CD4-positive, alpha-beta memory T cell (primary cell): Measurements from ENCODE around the gene RPUSD4. TPM values are rescaled to one million over a fixed set of nuclear protein-coding genes. Genes with fewer than 3 reads are reported as not detected.

Experiments used
- CTCF ChIA-PET: fragments of 350-600 bp; sonication (Branson Sonifier 250); formaldehyde crosslinking; loops from one replicate; lab custom pipeline; 2021; ENCODE audit warnings: inconsistent platforms; ENCODE audit not compliant: partially characterized antibody; lab: Charles Lee
- POLR2A ChIA-PET: fragments of 350-600 bp; sonication (Branson Sonifier 250); formaldehyde crosslinking; loops from one replicate; lab custom pipeline; 2021; ENCODE audit not compliant: partially characterized antibody; lab: Charles Lee
- DNase-seq, 5 donors: peaks; one replicate each; pipeline versions ENCODE4 v3.0.0 to v3.0.0-alpha.2; 2020 to 2022; ENCODE audit warnings: mixed read lengths in 1 of 5
- H3K27ac ChIP-seq: one replicate; pipeline ENCODE4 v1.7.0; 2013; ENCODE audit warnings: low read depth, low read length
- H3K27me3 ChIP-seq: 2 replicates; pipeline ENCODE4 v1.7.0; 2013; ENCODE audit warnings: mild to moderate bottlenecking, low read length, moderate library complexity; ENCODE audit not compliant: insufficient read depth
- H3K36me3 ChIP-seq: 2 replicates; pipeline ENCODE4 v1.7.0; 2013; ENCODE audit warnings: mild to moderate bottlenecking, low read length, moderate library complexity; ENCODE audit not compliant: insufficient read depth
- H3K4me1 ChIP-seq: 2 replicates; pipeline ENCODE4 v1.7.0; 2013; ENCODE audit warnings: mild to moderate bottlenecking, low read length, moderate library complexity; ENCODE audit not compliant: insufficient read depth
- H3K4me3 ChIP-seq, 2 donors: one replicate each; pipeline ENCODE4 v1.7.0; 2013; ENCODE audit warnings: low read length in 2 of 2, mild to moderate bottlenecking in 1 of 2
- H3K9me3 ChIP-seq, 2 donors: one replicate each; pipeline ENCODE4 v1.7.0; 2013; ENCODE audit warnings: low read length in 2 of 2, control low read depth in 1 of 2; ENCODE audit not compliant: control insufficient read depth in 1 of 2
- H3K27ac Mint-ChIP-seq, 7 donors: one replicate each; pipeline ENCODE4 v1.8.0; 2020 to 2021; ENCODE audit warnings: mixed read lengths in 7 of 7, mild to moderate bottlenecking in 6 of 7, inconsistent platforms in 3 of 7, moderate library complexity in 3 of 7
- H3K27me3 Mint-ChIP-seq, 2 donors: one replicate each; pipeline ENCODE4 v1.8.0; 2020 to 2021; ENCODE audit warnings: mixed read lengths in 2 of 2
- H3K36me3 Mint-ChIP-seq, 2 donors: one replicate each; pipeline ENCODE4 v1.8.0; 2020 to 2021; ENCODE audit warnings: mixed read lengths in 2 of 2, inconsistent platforms in 1 of 2, mild to moderate bottlenecking in 1 of 2
- H3K4me1 Mint-ChIP-seq, 4 donors: one replicate each; pipeline ENCODE4 v1.8.0; 2020 to 2021; ENCODE audit warnings: mixed read lengths in 4 of 4, mild to moderate bottlenecking in 1 of 4
- H3K4me3 Mint-ChIP-seq, 8 donors: one replicate each; pipeline ENCODE4 v1.8.0; 2020 to 2021; ENCODE audit warnings: mixed read lengths in 8 of 8, mild to moderate bottlenecking in 7 of 8, moderate library complexity in 6 of 8, inconsistent platforms in 3 of 8
- H3K9me3 Mint-ChIP-seq, 8 donors: one replicate each; pipeline ENCODE4 v1.8.0; 2020 to 2021; ENCODE audit warnings: mixed read lengths in 8 of 8, mild to moderate bottlenecking in 5 of 8, inconsistent platforms in 3 of 8, moderate library complexity in 1 of 8
- intact Hi-C: fragments of 100-400 bp; cut with micrococcal nuclease; formaldehyde crosslinking; loops from one replicate; pipeline ENCODE4 v1.15.1; 2023
- polyA plus RNA-seq, 2 donors: library from polyadenylated mRNA; unstranded; fragments of 300-500 nt; fragmentation: Illumina TruSeq; gene quantifications; one replicate each; pipeline ENCODE4 v1.2.3, GENCODE V29; 2021
- total RNA-seq, 2 experiments: library from RNA; stranded (reverse); gene quantifications; one replicate each; pipeline ENCODE4 v1.2.3, GENCODE V29; 2021

RPUSD4 gene
- total and polyA plus RNA-seq, 4 experiments from 2014 or later: 18.5 to 41.2 (median 29.6) TPM

GRCh38 chr11:126212089-126212660 is 725 bp upstream of the RPUSD4 start:
- DNase-seq: no peak
- H3K4me1 ChIP-seq: peaks cover 24% of the 10 kb centered on the region
- POLR2A ChIA-PET: interaction anchor here (0.5 to 3.4 kb wide), 11 partner anchors 8 to 316 kb away, joined by 3 to 23 read pairs (median 4); partner anchors contain the start of genes CDON, FOXRED1, PUS3 and SRPRA
- H3K4me3 Mint-ChIP-seq: peak overlapping the region; percentile 99 to 100 (median 99)
- peaks cover 0 to 2% (median 0%) of the 10 kb centered on the region in 8 donors for H3K9me3 Mint-ChIP-seq
- peak overlapping the region; percentile 44 to 91 for H3K4me3 ChIP-seq
- peaks cover 18 to 36% of the 10 kb centered on the region in 2 donors for H3K36me3 Mint-ChIP-seq
- CTCF ChIA-PET: interaction anchor here (0.8 to 1.5 kb wide), 2 partner anchors 19 to 325 kb away, joined by 3 to 4 read pairs; partner anchors contain the start of gene HYLS1
- intact Hi-C loops: loop anchor here (5.0 kb wide), 2 partner anchors 90 to 1260 kb away; partner anchors contain the start of genes CCDC15 and DCPS
- H3K27ac Mint-ChIP-seq: peak overlapping the region; percentile 87 to 99 (median 98)
- peak overlapping the region; percentile 67 for H3K27ac ChIP-seq
- H3K36me3 ChIP-seq: no peaks in the 10 kb centered on the region
- H3K4me1 Mint-ChIP-seq: peaks cover 29 to 45% (median 34%) of the 10 kb centered on the region in 4 donors
- no peaks in the 10 kb centered on the region for H3K9me3 ChIP-seq
- no peaks in the 10 kb centered on the region for H3K27me3 Mint-ChIP-seq
- no peaks in the 10 kb centered on the region for H3K27me3 ChIP-seq

GRCh38 chr11:126210871-126211235 is 597 bp downstream of the RPUSD4 start:
- H3K9me3 Mint-ChIP-seq: peaks cover 0 to 2% (median 0%) of the 10 kb centered on the region in 8 donors
- intact Hi-C loops: loop anchor here (1.0 to 5.0 kb wide), 7 partner anchors 58 to 1259 kb away; partner anchors contain the start of genes CCDC15, DCPS, FOXRED1 and HYLS1
- Histone ChIP-seq H3K27ac (peak overlapping the region; percentile 67), H3K4me3 (peak overlapping the region; percentile 44 to 91), H3K4me1 (peaks cover 24% of the 10 kb centered on the region), H3K36me3 (no peaks in the 10 kb centered on the region), H3K27me3 (no peaks in the 10 kb centered on the region), H3K9me3 (no peaks in the 10 kb centered on the region)
- H3K27ac Mint-ChIP-seq: peak overlapping the region; percentile 91 to 99 (median 98)
- H3K4me3 Mint-ChIP-seq: peak overlapping the region; percentile 99 to 100 (median 99)
- no peak for DNase-seq
- H3K27me3 Mint-ChIP-seq: no peaks in the 10 kb centered on the region
- H3K36me3 Mint-ChIP-seq: peaks cover 22 to 46% of the 10 kb centered on the region in 2 donors
- peaks cover 25 to 41% (median 31%) of the 10 kb centered on the region in 4 donors for H3K4me1 Mint-ChIP-seq
- ChIA-PET POLR2A (interaction anchor here (1.0 to 3.4 kb wide), 7 partner anchors 44 to 323 kb away, joined by 3 to 23 read pairs (median 4); partner anchors contain the start of genes FOXRED1, HYLS1, PUS3 and SRPRA), CTCF (interaction anchor here (0.7 to 1.5 kb wide), 2 partner anchors 17 to 270 kb away, joined by 4 read pairs; no protein-coding TSS in a partner anchor)

GRCh38 chr11:126207896-126208295 is 3.6 kb downstream of the RPUSD4 start:
- Mint-ChIP-seq H3K4me1 (peaks cover 19 to 36% (median 27%) of the 10 kb centered on the region in 4 donors), H3K27me3 (no peaks in the 10 kb centered on the region), H3K9me3 (no peaks in the 10 kb centered on the region), H3K27ac (no peak overlapping the region), H3K36me3 (peaks cover 36 to 73% of the 10 kb centered on the region in 2 donors), H3K4me3 (no peak overlapping the region)
- DNase-seq: no peak
- Histone ChIP-seq H3K4me1 (peaks cover 18% of the 10 kb centered on the region), H3K9me3 (no peaks in the 10 kb centered on the region), H3K36me3 (peaks cover 28% of the 10 kb centered on the region), H3K4me3 (no peak overlapping the region), H3K27ac (no peak overlapping the region), H3K27me3 (no peaks in the 10 kb centered on the region)
- CTCF ChIA-PET: no interaction called here
- intact Hi-C loops: no loop called here
- POLR2A ChIA-PET: interaction anchor here (1.0 kb wide), 1 partner anchor 305 kb away, joined by 8 read pairs; the partner anchor contains the start of gene PUS3

- Histone ChIP-seq H3K9me3 (no peaks in the 10 kb centered on the region), H3K4me3 (no peak overlapping the region), H3K36me3 (peaks cover 50% of the 10 kb centered on the region), H3K4me1 (peaks cover under 1% of the 10 kb centered on the region), H3K27me3 (no peaks in the 10 kb centered on the region), H3K27ac (no peak overlapping the region)
- no peak overlapping the region for H3K27ac Mint-ChIP-seq
- ChIA-PET POLR2A (no interaction called here), CTCF (no interaction called here)
- H3K27me3 Mint-ChIP-seq: no peaks in the 10 kb centered on the region
- intact Hi-C loops: no loop called here
- H3K9me3 Mint-ChIP-seq: no peaks in the 10 kb centered on the region
- H3K4me1 Mint-ChIP-seq: peaks cover 4 to 12% (median 6%) of the 10 kb centered on the region in 4 donors
- no peak overlapping the region for H3K4me3 Mint-ChIP-seq
- DNase-seq: no peak
- peaks cover 51 to 85% of the 10 kb centered on the region in 2 donors for H3K36me3 Mint-ChIP-seq
Measured at GRCh38 chr11:126205359-126205758, 6.1 kb downstream of the RPUSD4 start.

GRCh38 chr11:126202646-126203359 is 8.6 kb downstream of the RPUSD4 start:
- Mint-ChIP-seq H3K36me3 (peaks cover 56 to 88% of the 10 kb centered on the region in 2 donors), H3K4me1 (peaks cover 0 to 3% (median 2%) of the 10 kb centered on the region in 4 donors), H3K27me3 (no peaks in the 10 kb centered on the region), H3K27ac (no peak overlapping the region), H3K9me3 (peaks cover 0 to 6% (median 0%) of the 10 kb centered on the region in 8 donors), H3K4me3 (no peak overlapping the region)
- no peaks in the 10 kb centered on the region for H3K4me1 ChIP-seq
- CTCF ChIA-PET: no interaction called here
- H3K27me3 ChIP-seq: no peaks in the 10 kb centered on the region
- peaks cover 60% of the 10 kb centered on the region for H3K36me3 ChIP-seq
- intact Hi-C loops: no loop called here
- DNase-seq: no peak
- no peak overlapping the region for H3K27ac ChIP-seq
- H3K4me3 ChIP-seq: no peak overlapping the region
- POLR2A ChIA-PET: no interaction called here
- no peaks in the 10 kb centered on the region for H3K9me3 ChIP-seq

- H3K36me3 ChIP-seq: peaks cover 50% of the 10 kb centered on the region
- H3K27ac Mint-ChIP-seq: no peak overlapping the region
- DNase-seq: no peak
- H3K36me3 Mint-ChIP-seq: peaks cover 62 to 88% of the 10 kb centered on the region in 2 donors
- no peak overlapping the region for H3K4me3 Mint-ChIP-seq
- H3K9me3 ChIP-seq: no peaks in the 10 kb centered on the region
- no peaks in the 10 kb centered on the region for H3K27me3 ChIP-seq
- H3K4me1 ChIP-seq: no peaks in the 10 kb centered on the region
- no peak overlapping the region for H3K27ac ChIP-seq
- peaks cover 0 to 3% (median 0%) of the 10 kb centered on the region in 4 donors for H3K4me1 Mint-ChIP-seq
- H3K27me3 Mint-ChIP-seq: no peaks in the 10 kb centered on the region
- intact Hi-C loops: no loop called here
- POLR2A ChIA-PET: no interaction called here
- H3K9me3 Mint-ChIP-seq: peaks cover 0 to 14% (median 0%) of the 10 kb centered on the region in 8 donors
- H3K4me3 ChIP-seq: no peak overlapping the region
- CTCF ChIA-PET: interaction anchor here (1.7 to 1.9 kb wide), 3 partner anchors 256 to 275 kb away, joined by 5 to 9 read pairs (median 8); no protein-coding TSS in a partner anchor
Measured at GRCh38 chr11:126198648-126199047, 12.8 kb downstream of the RPUSD4 start.
